H1 (cell line): ENCODE measurements around the gene MBD1.
"Not testable (repeated sequence)": the region's sequence is repeated elsewhere in the genome, so short reads cannot be mapped to it uniquely, and the experiment has no call there.

Experiments
- CTCF ChIP-seq, 3 experiments: IDR thresholded peaks; 1 replicate in 2 of 3; 2 replicates in 1 of 3; pipeline versions ENCODE4 v1.5.1 to v1.6.1; 2011; ENCODE audit warnings: low read length in 3 of 3, mild to moderate bottlenecking in 3 of 3, inconsistent platforms in 2 of 3, low read depth in 1 of 3, moderate library complexity in 1 of 3; ENCODE audit not compliant: insufficient read depth in 1 of 3; ENCODE audit errors: control extremely low read depth in 1 of 3
- EP300 ChIP-seq, 2 experiments: IDR thresholded peaks; 1 replicate in 1 of 2; 2 replicates in 1 of 2; pipeline ENCODE4 v1.6.1; 2011 to 2012; ENCODE audit warnings: low read depth in 2 of 2, low read length in 2 of 2, mild to moderate bottlenecking in 2 of 2, borderline replicate concordance in 1 of 2, inconsistent platforms in 1 of 2, moderate library complexity in 1 of 2
- EZH2 ChIP-seq: fragments of 200-600 bp; sonication (generic); IDR thresholded peaks from 2 replicates; pipeline ENCODE4 v1.7.1; 2012; ENCODE audit warnings: low read depth, mild to moderate bottlenecking, moderate library complexity, low read length, inconsistent platforms; ENCODE audit not compliant: severe bottlenecking
- POLR2AphosphoS5 ChIP-seq: IDR thresholded peaks from 2 replicates; pipeline ENCODE4 v1.6.1; 2011; ENCODE audit warnings: low read depth, low read length
- SP1 ChIP-seq: IDR thresholded peaks from 2 replicates; pipeline ENCODE4 v1.6.1; 2011; ENCODE audit warnings: low read depth, low read length
- SUZ12 ChIP-seq: fragments of 200-600 bp; sonication (generic); IDR thresholded peaks from 2 replicates; pipeline ENCODE4 v1.6.1; 2012; ENCODE audit warnings: mild to moderate bottlenecking, inconsistent platforms, low read length, moderate library complexity, mixed read lengths
- TCF12 ChIP-seq: IDR thresholded peaks from 2 replicates; pipeline ENCODE4 v1.6.1; 2011; ENCODE audit warnings: low read depth, mild to moderate bottlenecking, low read length

DNA sequence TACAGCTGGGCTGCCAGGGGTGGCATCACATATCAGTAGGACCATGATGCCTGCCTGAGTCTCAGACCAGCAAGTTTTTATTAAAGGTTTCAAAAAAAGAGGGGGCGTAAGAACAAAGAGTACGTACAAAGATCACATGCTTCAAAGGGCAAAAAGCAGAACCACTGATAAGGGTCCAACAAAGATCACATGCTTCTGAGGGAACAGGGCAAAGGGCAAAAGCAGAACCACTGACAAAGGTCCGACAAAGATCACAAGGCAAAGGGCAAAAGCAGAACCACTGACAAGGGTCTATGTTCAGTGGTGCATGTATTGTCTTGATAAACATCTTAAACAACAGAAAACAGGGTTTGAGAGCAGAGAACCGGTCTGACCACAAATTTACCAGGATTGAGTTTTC is 61.1 kb downstream of the MBD1 start:
- not testable (repeated sequence) for TF ChIP-seq SP1; EP300 (IDR thresholded peaks at IDR 0.05; ENCODE audit: borderline replicate concordance in 1 of 2, low read depth in 2 of 2, low read length in 2 of 2); POLR2AphosphoS5; CTCF (IDR thresholded peaks at IDR 0.05; ENCODE audit: control extremely low read depth in 1 of 3, insufficient read depth in 1 of 3, low read depth in 1 of 3, low read length in 3 of 3); EZH2; SUZ12; TCF12
